ENCODE measurements around the gene TRAPPC2L. TPM values are rescaled to one million over a fixed set of nuclear protein-coding genes. Genes with fewer than 3 reads are reported as not detected.

TRAPPC2L gene
- total and polyA plus RNA-seq, 3 donors from 2014 or later = 58.3 to 216 (median 59.8) TPM

- WGBS, 2 donors = 35 to 36% methylated on average over 20 to 36 of the region's 37 CpGs
- H3K4me1 ChIP-seq = peaks cover 15% of the 10 kb centered on the region
- H3K36me3 ChIP-seq (ENCODE audit: low read depth, missing control alignments) = no peaks in the 10 kb centered on the region
- TF ChIP-seq POLR2A (IDR thresholded peaks at IDR 0.05) (no peak), CTCF (IDR thresholded peaks at IDR 0.05) (no peak)
- peak; percentile 64 for DNase-seq
- H3K4me3 ChIP-seq = peak overlapping the region; percentile 83 to 91
- peak overlapping the region; percentile 82 to 92 for H3K27ac ChIP-seq
- intact Hi-C loops (cut with DNase I; ENCODE audit: low total_unique reads) = no loop called here
- no peaks in the 10 kb centered on the region for H3K9me3 ChIP-seq
- no peaks in the 10 kb centered on the region for H3K27me3 ChIP-seq
Observed at GRCh38 chr16:88812513-88813268, 44.2 kb upstream of the TRAPPC2L start.

- H3K9me3 ChIP-seq = no peaks in the 10 kb centered on the region
- 39 to 65% methylated on average over 22 to 26 of the region's 26 CpGs for WGBS, 2 donors
- no peak overlapping the region for H3K27ac ChIP-seq
- peaks cover 15% of the 10 kb centered on the region for H3K4me1 ChIP-seq
- peak overlapping the region in 1 of 2 donors; percentile 91 for H3K4me3 ChIP-seq
- no peak for TF ChIP-seq POLR2A (IDR thresholded peaks at IDR 0.05)
- no peak for TF ChIP-seq CTCF (IDR thresholded peaks at IDR 0.05)
- no peaks in the 10 kb centered on the region for H3K36me3 ChIP-seq (ENCODE audit: low read depth, missing control alignments)
- no peak for DNase-seq
- no peaks in the 10 kb centered on the region for H3K27me3 ChIP-seq
- intact Hi-C loops (cut with DNase I; ENCODE audit: low total_unique reads) = no loop called here
Observed at GRCh38 chr16:88813269-88814143, 43.4 kb upstream of the TRAPPC2L start.

GRCh38 chr16:88814144-88814502 is 42.8 kb upstream of the TRAPPC2L start:
- H3K27me3 ChIP-seq = no peaks in the 10 kb centered on the region
- TF ChIP-seq POLR2A (IDR thresholded peaks at IDR 0.05) (no peak), CTCF (IDR thresholded peaks at IDR 0.05) (no peak)
- WGBS, 2 donors = 77 to 84% methylated on average over 13 of the region's 13 CpGs
- H3K36me3 ChIP-seq (ENCODE audit: low read depth, missing control alignments) = no peaks in the 10 kb centered on the region
- H3K4me1 ChIP-seq = peaks cover 15% of the 10 kb centered on the region
- H3K9me3 ChIP-seq = no peaks in the 10 kb centered on the region
- intact Hi-C loops (cut with DNase I; ENCODE audit: low total_unique reads) = no loop called here
- no peak overlapping the region for H3K4me3 ChIP-seq
- no peak for DNase-seq
- no peak overlapping the region for H3K27ac ChIP-seq

GRCh38 chr16:88815227-88815626 is 41.7 kb upstream of the TRAPPC2L start:
- Histone ChIP-seq H3K4me1 (peaks cover 13% of the 10 kb centered on the region), H3K36me3 (ENCODE audit: low read depth, missing control alignments) (no peaks in the 10 kb centered on the region), H3K27me3 (no peaks in the 10 kb centered on the region), H3K9me3 (no peaks in the 10 kb centered on the region), H3K27ac (no peak overlapping the region), H3K4me3 (no peak overlapping the region)
- TF ChIP-seq CTCF (IDR thresholded peaks at IDR 0.05) = no peak
- TF ChIP-seq POLR2A (IDR thresholded peaks at IDR 0.05) = no peak
- WGBS, 2 donors = 84 to 90% methylated on average over 3 to 10 of the region's 10 CpGs
- intact Hi-C loops (cut with DNase I; ENCODE audit: low total_unique reads) = no loop called here
- no peak for DNase-seq
